Right hindlimb (tissue), 1 donor: ENCODE measurements around the gene MLLT3.

Experiments used
- DNase-seq: peaks from one replicate; pipeline ENCODE4 v3.0.0-alpha.2; 2018

MLLT3 gene

GRCh38 chr9:20553558-20554149, 68.6 kb downstream of the MLLT3 start:
- DNase-seq: no peak

DNA sequence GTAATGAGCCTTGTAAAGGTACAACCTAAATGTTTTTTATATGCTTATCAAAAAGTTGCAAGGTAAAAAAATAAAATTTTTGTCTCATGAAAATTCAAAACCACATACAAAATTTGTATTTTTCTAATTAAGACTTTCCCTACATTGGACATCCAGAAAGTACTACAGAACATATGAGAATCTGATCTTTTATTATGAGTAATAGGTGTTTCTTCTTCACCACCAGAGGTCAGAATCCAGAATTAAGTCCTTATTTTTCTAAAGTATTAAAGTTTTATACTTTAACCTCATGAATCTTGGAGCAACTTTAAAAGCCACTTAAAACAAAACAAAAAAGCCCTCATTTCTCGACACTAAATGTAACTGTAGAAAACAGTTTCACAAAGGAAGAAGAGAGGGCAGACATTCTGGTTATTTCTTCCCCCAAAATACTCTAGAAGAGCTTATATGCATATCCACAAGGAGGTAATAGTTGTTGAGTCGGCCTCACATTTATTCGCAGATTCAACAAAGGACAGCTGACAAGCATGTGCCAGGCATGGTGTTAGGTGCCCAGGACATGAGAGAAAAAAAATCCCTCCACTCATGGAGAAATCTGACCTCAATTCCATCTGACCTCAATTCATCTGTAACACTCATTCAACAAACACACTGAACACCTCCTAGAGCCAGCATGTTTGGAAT, 69.3 kb downstream of the MLLT3 start:
- no peak for DNase-seq

GRCh38 chr9:20551835-20552234, 70.5 kb downstream of the MLLT3 start:
- DNase-seq: no peak

DNA sequence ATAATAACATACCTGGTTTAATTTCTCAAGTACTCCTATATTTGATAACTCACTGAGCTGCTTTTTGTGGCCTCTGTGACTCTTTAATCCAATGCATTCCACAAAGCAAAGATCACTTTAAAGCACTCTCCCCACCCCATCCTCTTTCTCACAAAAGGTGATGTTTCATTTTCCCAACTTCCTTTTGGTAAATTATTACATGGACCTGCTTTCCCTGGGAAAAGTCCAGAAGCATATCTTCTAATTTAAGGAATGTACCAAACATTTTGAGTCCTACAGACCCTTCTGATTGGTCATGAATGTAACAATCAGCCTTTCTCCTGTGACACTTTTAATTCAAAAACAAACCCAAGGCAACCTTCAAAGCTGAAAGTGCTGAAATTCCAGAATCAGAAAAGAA, 71.1 kb downstream of the MLLT3 start:
- no peak for DNase-seq

DNA sequence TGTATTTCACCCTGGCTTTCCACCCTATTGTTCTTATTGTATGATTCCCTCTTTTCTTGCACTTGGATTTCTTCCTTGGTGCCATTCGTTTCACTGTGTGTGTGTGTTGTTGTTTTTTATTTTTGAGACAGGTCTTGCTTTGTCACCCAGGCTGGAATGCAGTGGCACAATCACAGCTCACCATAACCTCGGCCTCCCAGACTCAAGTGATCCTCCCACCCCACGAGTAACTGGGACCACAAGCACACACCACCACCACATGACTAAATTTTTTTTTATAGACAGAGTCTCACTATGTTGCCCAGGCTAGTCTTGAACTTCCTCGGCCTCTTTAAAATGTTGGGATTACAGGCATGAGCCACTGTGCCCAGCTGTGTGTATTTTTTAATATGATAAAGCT, 72.0 kb downstream of the MLLT3 start:
- no peak for DNase-seq

GRCh38 chr9:20549053-20549452, 73.2 kb downstream of the MLLT3 start:
- no peak for DNase-seq

DNA sequence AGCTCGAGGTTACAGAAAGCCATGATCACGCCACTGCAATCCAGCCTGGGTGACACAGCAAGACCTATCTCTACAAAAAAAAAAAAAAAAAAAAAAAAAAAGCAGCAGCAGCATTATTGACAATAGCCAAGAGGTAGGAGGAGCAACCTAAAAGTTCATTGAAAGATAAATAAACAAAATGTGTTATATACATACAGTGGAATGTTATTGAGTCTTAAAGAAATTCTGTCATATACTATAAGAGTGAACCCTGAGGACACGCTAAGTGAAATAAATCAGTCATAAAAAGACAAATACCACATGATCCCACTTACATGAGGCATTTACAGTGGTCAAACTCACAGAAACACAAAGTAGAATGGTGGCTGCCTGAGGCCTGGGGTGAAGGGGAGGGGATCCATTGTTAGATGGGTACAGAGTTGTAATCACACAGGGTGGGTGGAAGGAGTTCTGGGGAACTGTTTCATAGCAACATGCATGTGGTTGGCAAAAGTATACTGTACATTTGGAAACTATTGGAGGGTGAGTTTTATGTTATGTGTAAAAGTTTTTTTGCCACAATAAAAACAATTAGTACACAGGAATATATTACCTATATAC, 77.2 kb downstream of the MLLT3 start:
- DNase-seq: no peak

DNA sequence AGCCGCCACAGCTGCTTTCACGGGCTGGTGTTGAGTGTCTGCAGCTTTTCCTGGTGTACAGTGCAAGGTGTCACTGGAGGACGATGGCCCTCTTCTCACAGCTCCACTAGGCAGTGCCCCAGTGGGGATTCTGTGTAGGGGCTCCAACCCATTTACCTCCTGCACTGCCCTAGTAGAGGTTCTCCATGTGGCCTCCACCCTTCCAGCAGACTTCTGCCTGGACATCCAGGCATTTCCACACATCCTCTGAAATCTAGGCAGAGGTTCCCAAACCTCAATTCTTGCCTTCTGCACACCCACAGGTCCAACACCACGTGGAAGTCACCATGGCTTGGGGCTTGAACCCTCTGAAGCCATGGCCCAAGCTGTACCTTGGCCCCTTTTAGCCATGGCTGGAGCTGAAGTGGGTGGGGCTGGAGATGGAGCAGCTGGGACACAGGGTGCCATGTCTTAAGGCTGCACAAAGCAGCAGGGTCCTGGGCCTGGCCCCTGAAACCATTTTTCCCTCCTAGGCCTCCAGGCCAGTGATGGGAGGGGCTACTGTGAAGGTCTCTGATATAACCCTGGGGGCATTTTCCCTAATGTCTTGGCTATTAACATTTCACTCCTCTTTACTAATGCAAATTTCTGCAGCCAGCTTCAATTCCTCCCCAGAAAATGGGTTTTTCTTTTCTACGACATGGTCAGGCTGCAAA, 82.0 kb downstream of the MLLT3 start:
- DNase-seq: no peak

GRCh38 chr9:20538956-20539355, 83.3 kb downstream of the MLLT3 start:
- DNase-seq: no peak

DNA sequence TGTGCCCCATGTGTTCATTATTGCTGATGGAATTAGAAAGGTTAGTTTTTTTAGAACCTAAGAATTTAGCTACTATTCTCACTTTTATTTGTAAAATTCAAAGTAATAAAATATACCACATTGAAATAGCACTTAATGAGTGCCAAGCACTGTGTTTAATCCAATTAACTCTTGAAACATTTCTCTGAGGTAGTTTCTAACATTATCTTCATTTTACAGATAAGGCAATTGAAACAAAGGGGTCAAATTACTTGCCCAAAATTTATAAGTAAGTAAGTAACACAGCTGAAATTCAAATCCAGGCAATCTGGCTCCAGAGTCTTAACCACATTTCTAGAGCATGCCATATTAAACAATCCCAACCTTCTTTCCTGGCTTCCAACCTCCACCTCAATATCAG, 84.2 kb downstream of the MLLT3 start:
- DNase-seq: no peak

DNA sequence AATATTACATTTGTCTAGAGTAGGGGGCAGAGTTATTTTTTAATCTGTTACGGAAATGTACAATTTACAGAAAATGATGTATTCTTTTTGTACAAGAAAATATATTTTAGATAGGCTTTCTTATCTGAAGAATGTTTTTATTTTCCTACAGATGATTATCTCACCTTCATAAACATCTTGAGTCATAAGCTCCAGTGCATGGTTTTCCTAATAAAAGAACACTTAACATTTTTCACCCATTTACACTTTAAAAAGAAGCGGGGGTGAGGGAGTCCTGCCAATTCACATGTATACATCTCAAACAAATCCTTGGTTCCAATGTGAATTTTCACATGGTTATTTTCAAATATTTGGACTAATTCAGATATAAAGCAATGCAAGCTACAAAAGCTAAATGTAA, 85.0 kb downstream of the MLLT3 start:
- no peak for DNase-seq

- DNase-seq: no peak
Measured at GRCh38 chr9:20532584-20532983, 89.7 kb downstream of the MLLT3 start.

- DNase-seq: no peak
Measured at GRCh38 chr9:20529837-20530236, 92.5 kb downstream of the MLLT3 start.

GRCh38 chr9:20528253-20528652, 94.0 kb downstream of the MLLT3 start:
- no peak for DNase-seq

DNA sequence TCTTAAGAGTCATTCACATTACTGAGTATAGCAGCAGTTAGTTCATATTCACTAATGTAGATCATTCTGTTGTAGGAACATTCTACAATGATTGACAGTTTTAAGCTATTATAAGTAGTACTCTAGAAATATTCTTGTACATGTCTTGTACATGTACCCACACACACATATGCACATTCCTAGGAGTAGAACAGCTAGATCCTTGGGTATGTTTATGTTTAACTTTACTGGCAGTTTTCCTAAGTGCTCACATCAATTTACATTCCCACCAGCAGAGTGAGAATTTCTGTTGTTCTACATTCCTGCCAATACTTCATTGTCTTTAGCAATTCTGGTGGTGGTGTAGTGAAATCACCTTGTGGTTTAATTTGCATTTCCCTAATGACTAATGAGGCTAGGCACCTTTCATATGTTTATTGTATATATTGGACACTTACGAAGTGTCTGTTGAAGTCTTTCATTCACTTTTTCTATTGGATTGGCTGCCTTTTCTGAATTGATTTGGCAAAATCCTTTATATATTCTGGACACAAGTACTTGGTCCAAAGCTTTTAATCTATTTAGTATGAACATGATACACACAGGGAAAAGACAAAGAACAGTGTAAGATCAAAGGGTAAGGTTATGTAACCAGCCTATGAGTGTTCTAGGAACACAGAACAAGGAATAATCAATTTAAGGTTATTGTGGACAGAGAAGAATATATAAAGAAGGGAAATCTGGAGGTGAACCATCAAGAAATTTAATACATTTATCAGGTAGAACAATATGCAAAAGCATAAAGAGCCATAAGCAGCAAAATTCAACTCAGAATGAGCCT, 95.6 kb downstream of the MLLT3 start:
- no peak for DNase-seq

GRCh38 chr9:20524776-20525175, 97.5 kb downstream of the MLLT3 start:
- DNase-seq: no peak

DNA sequence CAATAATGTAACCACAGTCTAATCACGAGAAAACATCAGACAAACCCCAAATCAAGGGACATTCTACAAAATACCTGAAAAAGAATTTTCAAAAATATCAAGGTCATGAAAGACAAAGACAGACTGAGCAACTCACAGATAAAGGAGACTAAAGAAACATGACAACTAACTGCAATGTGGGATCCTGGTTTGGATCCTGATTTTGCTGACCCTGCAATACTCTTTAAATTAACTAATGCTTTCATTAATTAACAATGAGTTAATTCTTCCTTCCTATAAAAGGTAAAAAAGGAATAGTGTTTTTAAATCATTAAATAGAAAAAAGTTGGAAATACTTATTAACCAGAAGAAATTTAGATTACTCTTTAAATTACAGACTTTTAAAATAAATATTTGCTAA, 103.6 kb downstream of the MLLT3 start:
- DNase-seq: no peak

- no peak for DNase-seq
Measured at GRCh38 chr9:20513126-20513913, 109.0 kb downstream of the MLLT3 start.

- no peak for DNase-seq
Measured at GRCh38 chr9:20512636-20513035, 109.7 kb downstream of the MLLT3 start.

GRCh38 chr9:20512106-20512505, 110.2 kb downstream of the MLLT3 start:
- no peak for DNase-seq

GRCh38 chr9:20511686-20512085, 110.6 kb downstream of the MLLT3 start:
- DNase-seq: no peak

DNA sequence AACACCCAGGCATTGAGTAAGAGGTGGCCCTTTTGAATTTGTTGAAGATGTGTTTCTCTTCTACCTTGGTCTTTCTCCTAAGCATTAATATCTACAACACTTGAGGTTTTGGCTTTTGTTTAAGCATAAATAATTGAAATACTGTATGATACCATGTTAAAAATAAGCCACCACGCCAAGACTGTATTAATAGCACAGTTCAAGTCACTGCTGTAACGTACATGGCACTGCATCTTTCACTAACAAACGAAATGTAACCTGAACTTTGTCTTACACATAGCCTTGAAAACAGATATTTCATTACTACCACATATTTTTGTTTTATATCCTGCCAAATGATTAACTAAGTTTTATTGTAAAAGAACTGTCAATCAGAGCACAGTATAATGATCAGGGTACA, 112.8 kb downstream of the MLLT3 start:
- DNase-seq: no peak
